Keratinocyte (primary cell): ENCODE data around the gene TEX48. TPM values are rescaled to one million over a fixed set of nuclear protein-coding genes. Genes with fewer than 3 reads are reported as not detected.
A peak's percentile ranks its signal among the peaks of the same experiment; 100 is the strongest.

Source experiments
- DNase-seq: peaks from one replicate; pipeline ENCODE4 v3.0.0-alpha.2; 2011; ENCODE audit warnings: low read depth, missing footprints, low spot score
- FAIRE-seq: peaks from 2 replicates; lab custom pipeline; 2011; peaks lifted over from hg19 to GRCh38; lab: Jason Lieb, UNC
- H2AFZ ChIP-seq: 2 replicates; pipeline ENCODE4 v1.6.0; 2012; ENCODE audit warnings: low read length, control low read depth, inconsistent platforms; ENCODE audit not compliant: control insufficient read depth
- H3K27ac ChIP-seq: 2 replicates; pipeline ENCODE4 v1.5.1; 2011; ENCODE audit warnings: low read length; ENCODE audit not compliant: control insufficient read depth, insufficient read depth
- H3K27me3 ChIP-seq: 3 replicates; pipeline ENCODE4 v1.6.0; 2011; ENCODE audit warnings: low read length; ENCODE audit not compliant: control insufficient read depth, insufficient read depth; ENCODE audit errors: extremely low read depth
- H3K36me3 ChIP-seq, 2 experiments: 2 replicates in 1 of 2; 3 replicates in 1 of 2; pipeline ENCODE4 v1.5.1; 2011; ENCODE audit warnings: low read length in 2 of 2, mild to moderate bottlenecking in 1 of 2; ENCODE audit not compliant: control insufficient read depth in 2 of 2, insufficient read depth in 2 of 2; ENCODE audit errors: extremely low read depth in 1 of 2
- H3K4me1 ChIP-seq: 3 replicates; pipeline ENCODE4 v1.5.1; 2011; ENCODE audit warnings: low read length; ENCODE audit not compliant: control insufficient read depth, insufficient read depth; ENCODE audit errors: extremely low read depth
- H3K4me2 ChIP-seq: 3 replicates; pipeline ENCODE4 v1.6.0; 2011; ENCODE audit warnings: low read depth, low read length; ENCODE audit not compliant: control insufficient read depth, insufficient read depth; ENCODE audit errors: extremely low read depth
- H3K4me3 ChIP-seq, 3 experiments: fragments of 200-600 bp in 1 of 3; sonication (generic) in 1 of 3; 2 replicates in 2 of 3; 3 replicates in 1 of 3; pipeline ENCODE4 v1.5.1; 2011 to 2016; ENCODE audit warnings: low read length in 3 of 3, mild to moderate bottlenecking in 3 of 3, control low read depth in 2 of 3, inconsistent platforms in 1 of 3, low read depth in 1 of 3, mixed read lengths in 1 of 3, mixed run types in 1 of 3, moderate library complexity in 1 of 3; ENCODE audit not compliant: control insufficient read depth in 2 of 3, insufficient read depth in 2 of 3; ENCODE audit errors: extremely low read depth in 1 of 3
- H3K79me2 ChIP-seq: 2 replicates; pipeline ENCODE4 v1.6.0; 2012; ENCODE audit warnings: low read length; ENCODE audit not compliant: control insufficient read depth, insufficient read depth
- H3K9ac ChIP-seq: 3 replicates; pipeline ENCODE4 v1.6.0; 2011; ENCODE audit warnings: low read length; ENCODE audit not compliant: control insufficient read depth, insufficient read depth; ENCODE audit errors: extremely low read depth
- H3K9me1 ChIP-seq: 3 replicates; pipeline ENCODE4 v1.6.0; 2011; ENCODE audit warnings: low read length; ENCODE audit not compliant: control insufficient read depth, insufficient read depth; ENCODE audit errors: extremely low read depth
- H3K9me3 ChIP-seq: 2 replicates; pipeline ENCODE4 v1.5.1; 2012; ENCODE audit warnings: low read depth, low read length; ENCODE audit not compliant: control insufficient read depth
- H4K20me1 ChIP-seq: 3 replicates; pipeline ENCODE4 v1.6.0; 2011; ENCODE audit warnings: low read length; ENCODE audit not compliant: control insufficient read depth, insufficient read depth; ENCODE audit errors: extremely low read depth
- EZH2 ChIP-seq: IDR thresholded peaks from one replicate; pipeline ENCODE4 v1.6.1; 2012; ENCODE audit warnings: inconsistent platforms, mild to moderate bottlenecking, low read length, moderate library complexity
- dilution Hi-C: fragments of 300-500 bp; cut with MboI; formaldehyde crosslinking; loops from one replicate; pipeline ENCODE4 v1.7.0; 2020; ENCODE audit warnings: low sequenced_read_pairs; ENCODE audit not compliant: extremely low pct_ligation_motif_present
- polyA plus RNA-seq, 5 experiments: library from polyadenylated mRNA; depleted of rRNA in 3 of 5; stranded (reverse) in 3 of 5; stranded (forward) in 1 of 5; unstranded in 1 of 5; fragments of >200 nt; gene quantifications; 1 replicate in 1 of 5; 2 replicates in 3 of 5; 3 replicates in 1 of 5; pipeline versions ENCODE4 v1.2.1 to v1.2.3, GENCODE V29; 2011 to 2012; ENCODE audit warnings: missing spikeins in 2 of 5, low read depth in 1 of 5, low replicate concordance in 1 of 5
- TF ChIP-seq, protein P1 (sequence below), 3 experiments: IDR thresholded peaks in 1 of 3; conservative IDR thresholded peaks in 1 of 3; optimal IDR thresholded peaks in 1 of 3; 2 replicates in 2 of 3; 3 replicates in 1 of 3; pipeline versions ENCODE3 to v1.5.1; 2011; ENCODE audit warnings: low read length in 3 of 3, mild to moderate bottlenecking in 3 of 3, moderate library complexity in 2 of 3, control low read depth in 1 of 3, inconsistent platforms in 1 of 3; ENCODE audit not compliant: insufficient read depth in 2 of 3; ENCODE audit errors: extremely low read depth in 1 of 3

TEX48 gene
- polyA plus RNA-seq, 1 donor (not counting 4 experiments of a cell fraction or from before 2014, with no cell fraction given) = not detected

DNA sequence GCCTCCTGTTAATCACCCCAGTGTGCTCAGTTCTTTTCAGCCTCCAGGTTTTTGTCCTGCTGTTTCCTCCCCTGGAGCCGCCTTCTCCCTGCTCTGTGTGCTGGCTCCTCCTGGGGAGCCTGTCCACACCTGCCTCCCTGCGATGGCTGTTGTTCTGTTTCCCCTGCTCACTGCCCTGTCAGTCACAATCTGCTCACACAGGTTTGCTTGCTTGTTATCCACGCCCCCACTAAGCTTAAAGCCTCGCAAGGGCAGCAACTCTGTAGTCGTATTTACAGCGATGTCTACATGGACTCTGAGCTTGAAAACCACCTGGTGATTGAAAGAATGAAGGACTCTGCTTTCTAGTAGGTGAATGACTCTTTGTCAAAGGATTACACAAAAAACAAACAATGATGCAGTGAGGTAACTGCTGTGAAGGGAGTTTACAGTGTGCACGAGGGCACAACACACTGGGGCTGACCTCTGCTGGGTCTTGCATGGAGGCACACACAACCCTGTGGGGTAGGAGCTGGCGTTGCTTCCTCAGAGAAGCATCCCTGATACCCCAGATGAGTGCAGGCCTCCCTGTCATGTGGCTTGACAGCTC, 39.6 kb upstream of the TEX48 start:
- dilution Hi-C loops = no loop called here
- peak overlapping the region; percentile 9 for H2AFZ ChIP-seq
- no peaks in the 10 kb centered on the region for H4K20me1 ChIP-seq
- no peaks in the 10 kb centered on the region for H3K27me3 ChIP-seq
- DNase-seq (no peak), FAIRE-seq (peak; percentile 92)
- H3K36me3 ChIP-seq = no peaks in the 10 kb centered on the region
- H3K9me3 ChIP-seq = no peaks in the 10 kb centered on the region
- no peaks in the 10 kb centered on the region for H3K79me2 ChIP-seq
- H3K4me3 ChIP-seq = no peak overlapping the region
- H3K4me1 ChIP-seq = peaks cover 35% of the 10 kb centered on the region
- H3K9ac ChIP-seq = peak overlapping the region; percentile 2
- H3K9me1 ChIP-seq = no peaks in the 10 kb centered on the region
- peak overlapping the region; percentile 19 for H3K4me2 ChIP-seq
- TF ChIP-seq, protein P1, sequence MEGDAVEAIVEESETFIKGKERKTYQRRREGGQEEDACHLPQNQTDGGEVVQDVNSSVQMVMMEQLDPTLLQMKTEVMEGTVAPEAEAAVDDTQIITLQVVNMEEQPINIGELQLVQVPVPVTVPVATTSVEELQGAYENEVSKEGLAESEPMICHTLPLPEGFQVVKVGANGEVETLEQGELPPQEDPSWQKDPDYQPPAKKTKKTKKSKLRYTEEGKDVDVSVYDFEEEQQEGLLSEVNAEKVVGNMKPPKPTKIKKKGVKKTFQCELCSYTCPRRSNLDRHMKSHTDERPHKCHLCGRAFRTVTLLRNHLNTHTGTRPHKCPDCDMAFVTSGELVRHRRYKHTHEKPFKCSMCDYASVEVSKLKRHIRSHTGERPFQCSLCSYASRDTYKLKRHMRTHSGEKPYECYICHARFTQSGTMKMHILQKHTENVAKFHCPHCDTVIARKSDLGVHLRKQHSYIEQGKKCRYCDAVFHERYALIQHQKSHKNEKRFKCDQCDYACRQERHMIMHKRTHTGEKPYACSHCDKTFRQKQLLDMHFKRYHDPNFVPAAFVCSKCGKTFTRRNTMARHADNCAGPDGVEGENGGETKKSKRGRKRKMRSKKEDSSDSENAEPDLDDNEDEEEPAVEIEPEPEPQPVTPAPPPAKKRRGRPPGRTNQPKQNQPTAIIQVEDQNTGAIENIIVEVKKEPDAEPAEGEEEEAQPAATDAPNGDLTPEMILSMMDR (optimal IDR thresholded peaks at IDR 0.05 in 1 of 3, IDR thresholded peaks at IDR 0.05 in 1 of 3, conservative IDR thresholded peaks at IDR 0.05 in 1 of 3; ENCODE audit: extremely low read depth in 1 of 3, insufficient read depth in 2 of 3, low read length in 3 of 3) = no peak
- no peak for TF ChIP-seq EZH2
- peak overlapping the region; percentile 21 for H3K27ac ChIP-seq

DNA sequence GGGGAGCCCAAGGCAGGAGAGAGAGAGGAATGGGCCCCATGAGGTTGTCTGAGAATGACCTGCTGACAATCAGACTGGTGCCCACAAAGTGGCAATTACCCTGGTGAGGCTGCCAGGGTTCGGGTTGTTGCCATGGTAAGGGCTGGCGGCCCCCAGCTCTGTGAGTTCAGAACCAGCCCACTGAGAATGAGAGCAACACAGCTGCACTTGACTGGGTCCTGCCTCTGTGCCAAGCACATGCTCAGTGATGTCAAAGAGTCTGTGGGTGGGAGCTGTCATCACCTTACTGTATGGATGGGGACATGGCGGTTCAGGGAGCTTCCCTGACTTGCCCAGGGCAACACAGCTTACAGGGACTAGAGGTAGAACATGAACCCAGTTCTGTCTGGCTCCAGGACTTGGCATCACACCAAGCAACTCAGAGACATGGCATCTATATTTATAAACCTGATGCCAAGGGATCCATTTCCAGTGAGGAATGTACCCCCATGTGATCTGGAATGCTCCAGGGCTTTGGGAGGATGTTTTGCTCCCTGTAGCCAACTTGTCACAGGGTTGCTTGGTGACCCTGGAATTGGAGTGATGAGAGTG, 38.2 kb upstream of the TEX48 start:
- Histone ChIP-seq H3K9me1 (no peaks in the 10 kb centered on the region), H2AFZ (no peak overlapping the region), H3K79me2 (no peaks in the 10 kb centered on the region), H4K20me1 (no peaks in the 10 kb centered on the region), H3K4me3 (no peak overlapping the region), H3K4me1 (peaks cover 35% of the 10 kb centered on the region), H3K9ac (no peak overlapping the region), H3K27ac (no peak overlapping the region), H3K4me2 (no peak overlapping the region), H3K9me3 (no peaks in the 10 kb centered on the region), H3K36me3 (no peaks in the 10 kb centered on the region), H3K27me3 (no peaks in the 10 kb centered on the region)
- FAIRE-seq = no peak
- dilution Hi-C loops = no loop called here
- DNase-seq = no peak
- TF ChIP-seq, protein P1 (optimal IDR thresholded peaks at IDR 0.05 in 1 of 3, IDR thresholded peaks at IDR 0.05 in 1 of 3, conservative IDR thresholded peaks at IDR 0.05 in 1 of 3; ENCODE audit: extremely low read depth in 1 of 3, insufficient read depth in 2 of 3, low read length in 3 of 3) = no peak
- TF ChIP-seq EZH2 = no peak
